Ovary (tissue), 3 donors: Measurements from ENCODE around the gene TSPAN2.

Source experiments
- CTCF ChIP-seq, 3 donors: fragments of 450-650 bp in 2 of 3; fragments of 200-600 bp in 1 of 3; IDR thresholded peaks; one replicate each; pipeline versions ENCODE4 v1.5.1 to v1.8.0; 2016 to 2022; ENCODE audit warnings: antibody characterized with exemption in 3 of 3, mild to moderate bottlenecking in 1 of 3
- POLR2A ChIP-seq: fragments of 450-650 bp; IDR thresholded peaks from one replicate; pipeline ENCODE4 v1.6.1; 2017; ENCODE audit warnings: antibody characterized with exemption, mild to moderate bottlenecking, moderate library complexity
- donor health status: DM: no; HTN: no; CAD: no.

GRCh38 chr1:115088115-115088778 lies 1.1 kb downstream of the TSPAN2 start:
- TF ChIP-seq POLR2A: no peak
- no peak for TF ChIP-seq CTCF (IDR thresholded peaks at IDR 0.05)
